HG02938 (cell line): ENCODE results near the gene STX7.

Source experiments
- ATAC-seq: cut with Tn5 transposase; IDR thresholded peaks from one replicate; pipeline ENCODE4 v1.9.1; 2021; ENCODE audit warnings: mild to moderate bottlenecking, moderate library complexity; ENCODE audit not compliant: unreplicated experiment

STX7 gene

GRCh38 chr6:132478674-132479073, 34.2 kb downstream of the STX7 start:
- no peak for ATAC-seq

GRCh38 chr6:132478266-132478665, 34.6 kb downstream of the STX7 start:
- ATAC-seq: no peak

GRCh38 chr6:132476688-132477087, 36.2 kb downstream of the STX7 start:
- ATAC-seq: no peak

DNA sequence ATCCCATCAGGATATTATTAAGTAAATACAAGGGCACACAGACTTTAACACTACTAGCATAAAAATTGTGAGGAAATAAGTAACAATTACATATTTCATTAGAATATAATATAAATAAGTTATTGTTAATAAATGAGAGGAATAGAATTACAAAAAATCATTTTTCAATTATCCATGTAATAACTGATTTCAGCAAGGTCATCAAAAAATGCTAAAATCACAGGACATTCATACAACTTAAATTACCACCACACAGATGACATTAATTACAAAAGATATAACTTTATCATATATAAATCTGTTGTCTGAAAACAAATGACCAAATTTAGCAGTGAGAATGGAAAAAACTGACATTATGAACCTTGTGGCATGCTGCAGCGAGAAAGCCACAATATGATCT, 37.0 kb downstream of the STX7 start:
- ATAC-seq: no peak

DNA sequence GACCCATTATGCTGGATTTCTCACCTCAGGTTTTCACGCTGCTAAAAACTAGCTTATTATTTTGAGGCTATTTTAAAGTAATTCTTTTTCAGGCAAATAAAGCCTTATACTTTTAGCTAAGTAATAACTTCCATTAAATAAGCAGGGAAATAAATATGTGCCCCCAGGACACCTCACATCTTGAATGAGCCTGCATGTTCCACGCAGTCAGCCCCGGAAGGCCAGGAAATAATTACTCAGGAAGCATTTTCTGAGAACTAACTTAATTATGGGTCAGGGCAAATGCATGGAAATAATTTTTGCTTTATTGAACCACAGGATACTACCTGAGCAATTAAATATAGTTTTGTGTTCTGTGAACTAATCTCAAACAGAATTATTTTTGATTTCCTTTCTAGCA, 41.1 kb downstream of the STX7 start:
- ATAC-seq: no peak

GRCh38 chr6:132466952-132467351, 46.0 kb downstream of the STX7 start:
- no peak for ATAC-seq

- ATAC-seq: peak; percentile 95
Observed at GRCh38 chr6:132465530-132466485, 47.1 kb downstream of the STX7 start.

DNA sequence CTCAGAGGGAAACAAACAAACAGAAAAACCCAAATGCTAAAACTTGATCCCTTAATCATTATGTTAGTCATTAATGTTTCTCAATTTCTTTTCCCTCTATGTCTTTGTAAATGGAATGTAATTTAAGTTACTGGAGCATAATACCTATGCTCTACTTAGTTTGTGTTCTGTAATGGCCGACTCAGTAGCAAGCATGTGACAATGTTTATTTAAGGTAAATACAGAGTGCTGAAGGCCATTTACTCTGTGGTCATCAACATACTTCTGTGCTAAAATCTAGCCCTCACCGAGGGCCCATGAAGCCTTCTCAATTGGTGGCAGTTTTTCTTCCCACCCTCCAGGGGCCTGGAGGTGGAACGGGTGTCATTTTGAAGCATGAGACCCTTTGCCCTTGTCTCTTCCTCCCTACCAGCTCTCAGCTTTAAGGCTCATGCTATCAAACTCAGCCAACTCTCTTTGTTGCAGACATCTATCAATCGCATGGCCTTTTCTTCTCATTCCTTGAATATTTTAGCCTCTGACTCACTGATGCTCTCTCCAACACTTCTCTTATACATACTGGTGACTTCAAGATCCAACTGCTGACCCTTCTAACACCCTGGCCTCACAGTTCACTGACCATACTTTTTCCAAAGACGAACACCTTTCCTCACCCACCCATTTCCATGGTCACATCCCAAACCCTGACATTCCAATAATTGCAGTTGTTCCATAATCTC, 48.2 kb downstream of the STX7 start:
- ATAC-seq: no peak

DNA sequence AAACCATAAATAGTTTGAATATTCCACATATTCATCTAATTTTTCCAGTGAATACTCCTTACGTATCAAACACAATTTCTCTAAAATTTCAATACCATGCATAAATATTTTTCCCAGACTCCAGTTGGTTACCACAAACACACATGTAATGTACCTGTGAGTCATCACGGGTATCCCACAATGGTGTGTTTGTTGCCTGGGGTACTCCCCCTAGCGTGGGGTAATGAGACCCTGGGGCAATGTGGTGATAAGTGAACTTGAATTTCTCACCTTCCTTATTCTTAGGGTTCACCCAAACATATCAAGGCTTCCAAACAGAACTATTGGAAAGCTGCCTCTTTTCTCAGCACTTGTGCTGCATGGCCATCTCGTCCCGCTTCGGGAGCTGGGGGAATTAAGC, 51.0 kb downstream of the STX7 start:
- no peak for ATAC-seq

DNA sequence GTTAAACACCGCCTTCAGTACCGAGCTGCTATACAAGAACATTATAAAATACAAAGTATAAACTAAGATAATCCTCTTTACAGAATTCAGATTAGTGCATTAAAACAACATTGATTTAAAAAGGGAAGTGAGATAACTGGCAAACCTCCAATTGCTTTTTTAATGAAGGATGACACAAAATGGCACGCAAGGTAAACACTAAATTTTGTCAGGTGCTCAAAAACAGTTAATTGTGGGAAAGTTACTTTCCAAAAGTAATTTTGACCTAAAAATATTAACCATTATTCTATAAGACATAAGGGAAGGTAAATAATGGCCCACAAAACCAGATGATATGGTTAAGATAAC, 53.3 kb downstream of the STX7 start:
- no peak for ATAC-seq

- ATAC-seq: no peak
Observed at GRCh38 chr6:132458887-132459604, 53.9 kb downstream of the STX7 start.

GRCh38 chr6:132456700-132457143, 56.2 kb downstream of the STX7 start:
- peak; percentile 92 for ATAC-seq

- no peak for ATAC-seq
Observed at GRCh38 chr6:132446855-132447241, 66.1 kb downstream of the STX7 start.

DNA sequence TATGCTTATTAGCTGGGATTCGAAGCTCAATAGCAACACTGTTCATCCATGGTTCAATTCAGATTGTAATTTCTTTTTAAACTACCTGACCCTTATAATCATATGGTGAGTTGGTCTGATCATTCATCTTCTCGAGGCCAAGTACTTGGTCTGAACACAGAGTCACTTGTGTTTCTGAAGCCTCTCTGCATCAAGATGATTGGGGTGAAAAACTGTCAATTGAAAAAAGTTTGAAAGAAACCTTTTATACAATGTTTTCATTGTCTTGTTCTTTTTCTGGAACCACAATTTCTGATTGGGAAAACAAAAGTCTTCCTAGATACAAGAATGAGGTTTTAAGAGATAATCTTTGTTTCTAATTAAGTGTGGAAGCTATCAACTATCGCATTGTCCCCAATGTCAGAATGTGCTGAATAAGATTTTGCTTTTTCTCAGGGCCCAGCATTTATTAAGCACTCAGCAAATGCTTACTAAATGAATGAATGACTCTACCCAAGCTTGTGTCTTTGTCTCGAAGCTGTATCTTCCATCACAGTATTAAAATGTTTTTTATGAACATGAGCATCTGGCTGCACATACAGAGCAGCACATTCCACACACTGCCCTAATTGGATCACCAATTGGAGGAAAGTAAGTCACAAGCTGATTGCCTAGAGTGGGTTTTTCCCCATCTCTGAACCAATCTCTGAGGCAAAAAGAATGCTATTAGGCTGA, 66.6 kb downstream of the STX7 start:
- ATAC-seq: no peak

DNA sequence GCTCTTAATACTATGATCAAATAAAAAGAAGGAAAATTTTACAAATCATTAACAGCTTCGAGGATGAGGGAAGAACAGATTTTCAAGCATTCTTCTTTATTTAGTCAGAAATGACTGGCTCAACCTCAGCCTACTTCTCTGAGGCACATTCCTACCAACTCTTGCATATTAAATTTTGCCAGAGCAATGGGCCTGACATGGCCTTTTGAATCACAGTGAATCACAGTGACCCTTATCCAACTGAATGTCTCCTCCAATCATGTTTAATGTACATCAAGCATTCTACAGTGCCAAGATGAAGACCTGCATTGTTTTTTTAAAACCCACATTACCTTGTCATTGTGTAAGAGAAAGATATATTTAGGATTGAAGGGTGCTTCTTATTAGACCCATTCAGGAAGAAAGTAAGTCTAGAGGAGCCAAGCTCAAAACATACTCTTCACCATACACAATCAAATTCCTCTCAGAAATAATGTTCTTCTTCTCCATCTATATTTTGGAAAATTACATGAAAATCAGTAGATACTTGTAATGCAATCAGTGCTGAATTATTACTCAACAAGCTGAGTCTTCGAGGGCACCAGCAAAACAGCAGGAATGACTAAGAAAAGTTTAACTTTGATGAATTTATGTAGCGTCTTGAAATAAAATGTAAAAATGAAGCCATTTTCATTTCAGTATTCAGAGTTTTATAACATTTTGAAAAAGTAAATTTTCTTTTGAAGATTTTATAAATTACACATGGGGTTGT, 67.5 kb downstream of the STX7 start:
- no peak for ATAC-seq

GRCh38 chr6:132443206-132443605, 69.7 kb downstream of the STX7 start:
- no peak for ATAC-seq

- ATAC-seq: no peak
Observed at GRCh38 chr6:132430110-132430509, 82.8 kb downstream of the STX7 start.

GRCh38 chr6:132425176-132425575, 87.7 kb downstream of the STX7 start:
- no peak for ATAC-seq

- ATAC-seq: no peak
Observed at GRCh38 chr6:132423839-132424238, 89.1 kb downstream of the STX7 start.
